Activated CD8-positive, alpha-beta memory T cell treated with anti-CD3 and anti-CD28 coated beads for 24 hours (primary cell): Measurements from ENCODE around the gene ADGRL3.
"Not testable (repeated sequence)": the region's sequence is repeated elsewhere in the genome, so short reads cannot be mapped to it uniquely, and the experiment has no call there.

Experiments used
- DNase-seq: peaks from one replicate; pipeline ENCODE4 v3.0.0-alpha.2; 2020

The ADGRL3 gene

DNA sequence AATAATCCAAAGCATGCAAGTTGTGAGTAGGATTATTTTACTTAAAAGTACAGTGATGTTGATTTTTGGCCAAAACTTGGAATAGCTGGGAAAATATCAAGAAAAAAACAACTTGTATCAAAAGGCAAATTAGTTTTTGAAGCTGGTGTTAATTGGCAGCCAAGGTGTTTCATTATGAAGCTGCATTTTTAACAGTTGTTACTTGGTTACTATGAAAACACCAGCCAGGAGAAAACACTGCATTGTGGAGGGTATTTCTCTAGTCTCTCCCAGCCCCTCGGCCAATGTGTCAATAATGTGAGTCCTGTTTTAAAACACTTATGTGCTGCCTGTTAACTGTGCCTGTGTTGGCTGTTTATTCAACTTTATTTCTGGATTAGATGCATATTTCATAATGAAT, 733.4 kb downstream of the ADGRL3 start:
- no peak for DNase-seq

DNA sequence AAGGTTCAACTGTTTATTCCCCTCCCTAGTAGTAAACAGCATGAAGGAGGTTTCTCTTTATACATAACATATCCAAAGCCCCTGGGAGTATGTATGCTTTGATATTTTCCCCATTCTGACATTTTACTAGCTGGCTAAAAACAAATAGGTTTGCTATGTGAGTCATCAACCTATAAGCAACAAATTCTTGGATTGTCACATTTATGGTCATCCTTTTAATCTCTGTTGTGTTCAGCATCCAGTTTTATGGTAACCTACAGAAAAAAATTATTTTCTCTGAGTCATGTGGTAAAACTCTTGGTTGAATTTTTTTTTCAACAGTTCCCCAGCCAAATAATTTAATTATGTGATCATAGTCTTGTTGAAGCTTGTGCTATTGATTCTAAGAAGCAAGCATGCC, 734.1 kb downstream of the ADGRL3 start:
- DNase-seq = no peak

GRCh38 chr4:61938250-61938846, 738.2 kb downstream of the ADGRL3 start:
- DNase-seq = no peak

- DNase-seq = no peak
Measured at GRCh38 chr4:61950625-61951024, 750.5 kb downstream of the ADGRL3 start.

DNA sequence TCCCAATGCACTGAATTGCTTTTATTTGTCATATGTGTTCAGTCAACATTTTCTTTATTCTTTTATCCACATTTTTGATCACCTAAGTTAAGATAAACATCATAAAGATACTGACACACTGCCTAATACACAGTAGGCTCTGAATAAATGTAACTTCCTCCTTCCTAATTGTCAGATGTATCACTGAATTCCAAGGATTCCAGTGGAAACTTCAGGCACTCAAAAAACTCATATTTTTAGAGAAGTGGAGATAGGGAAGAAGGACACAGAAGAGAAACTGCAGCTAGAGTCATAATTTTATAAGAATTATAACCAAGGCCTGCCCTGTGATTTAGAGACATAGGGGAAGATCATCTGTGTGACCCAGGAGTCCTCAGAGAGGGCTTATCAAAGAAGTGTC, 753.3 kb downstream of the ADGRL3 start:
- no peak for DNase-seq

DNA sequence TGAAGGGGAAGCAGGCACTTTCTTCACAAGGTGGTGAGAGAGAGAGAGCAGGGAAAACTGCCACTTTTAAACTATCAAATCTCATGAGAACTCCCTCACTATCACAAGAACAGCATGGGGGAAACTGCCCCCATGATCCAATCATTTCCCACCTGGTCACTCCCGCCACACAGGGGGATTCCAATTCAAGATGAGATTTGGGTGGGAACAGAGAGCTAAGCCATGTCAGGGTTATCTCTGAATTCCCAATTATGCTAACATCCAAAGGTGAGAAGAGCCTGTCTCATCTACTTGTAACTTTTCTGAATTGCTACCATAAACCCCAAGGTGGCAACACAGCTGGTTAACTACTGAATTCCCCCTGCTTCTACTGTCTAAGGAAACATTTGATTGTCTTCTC, 758.5 kb downstream of the ADGRL3 start:
- no peak for DNase-seq

GRCh38 chr4:61959087-61959486, 759.0 kb downstream of the ADGRL3 start:
- DNase-seq = no peak

DNA sequence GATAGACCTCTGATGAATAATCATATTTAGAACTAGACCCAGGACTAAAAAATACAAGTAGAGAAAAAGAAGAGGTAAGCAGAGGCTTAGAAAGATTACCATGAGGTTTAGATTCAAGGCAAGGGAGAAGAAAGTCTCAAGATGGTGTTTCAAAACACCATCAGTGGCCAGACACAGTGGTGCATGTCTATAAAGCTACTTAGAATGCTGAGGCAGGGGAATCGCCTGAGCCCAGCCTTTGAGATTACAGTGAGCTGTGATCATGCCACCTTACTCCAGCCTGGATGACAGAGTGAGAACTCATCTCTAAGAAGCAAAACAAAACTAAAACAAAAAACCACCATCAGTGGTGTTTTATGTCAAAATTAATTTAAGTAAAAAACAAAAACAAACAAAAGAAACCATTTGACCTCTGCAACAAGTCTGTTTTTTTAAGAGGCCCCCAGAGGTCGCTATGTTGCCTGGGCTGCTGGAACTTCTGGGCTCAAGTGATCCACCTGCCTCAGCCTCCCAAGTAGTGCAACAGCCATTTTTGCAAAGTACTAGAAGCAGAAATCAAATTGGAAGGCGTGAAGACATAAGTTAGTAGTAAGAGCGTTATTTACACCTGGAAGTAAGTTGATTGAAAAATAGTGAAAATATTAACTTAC, 784.3 kb downstream of the ADGRL3 start:
- no peak for DNase-seq

DNA sequence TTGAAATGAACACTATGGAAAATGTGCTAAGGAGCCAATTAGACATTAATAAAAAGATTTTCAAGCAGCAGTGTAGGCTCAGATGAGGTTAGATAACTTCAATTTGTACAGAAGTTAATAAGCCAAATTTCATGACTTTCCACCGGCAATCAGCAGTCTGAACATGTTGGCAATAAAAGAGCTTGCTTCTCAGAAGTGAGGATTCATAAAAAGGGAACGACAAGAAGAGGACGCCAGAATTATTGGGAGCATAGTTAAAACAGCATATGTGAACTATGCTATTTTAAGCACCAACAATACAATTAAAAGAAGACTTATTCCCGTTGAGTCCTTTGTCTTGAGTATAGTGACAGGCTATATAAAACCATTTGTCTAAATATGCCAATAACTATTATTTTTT, 785.3 kb downstream of the ADGRL3 start:
- no peak for DNase-seq

- not testable (repeated sequence) for DNase-seq
Measured at GRCh38 chr4:61986929-61987328, 786.8 kb downstream of the ADGRL3 start.

- no peak for DNase-seq
Measured at GRCh38 chr4:61992351-61992750, 792.2 kb downstream of the ADGRL3 start.

- no peak for DNase-seq
Measured at GRCh38 chr4:61994036-61994435, 793.9 kb downstream of the ADGRL3 start.

GRCh38 chr4:61995717-61996340, 795.7 kb downstream of the ADGRL3 start:
- DNase-seq = no peak

GRCh38 chr4:61996943-61997342, 796.8 kb downstream of the ADGRL3 start:
- DNase-seq = no peak

GRCh38 chr4:61997831-61998230, 797.7 kb downstream of the ADGRL3 start:
- DNase-seq = no peak

- DNase-seq = no peak
Measured at GRCh38 chr4:62003695-62004094, 803.6 kb downstream of the ADGRL3 start.

- DNase-seq = no peak
Measured at GRCh38 chr4:62004881-62005280, 804.8 kb downstream of the ADGRL3 start.

DNA sequence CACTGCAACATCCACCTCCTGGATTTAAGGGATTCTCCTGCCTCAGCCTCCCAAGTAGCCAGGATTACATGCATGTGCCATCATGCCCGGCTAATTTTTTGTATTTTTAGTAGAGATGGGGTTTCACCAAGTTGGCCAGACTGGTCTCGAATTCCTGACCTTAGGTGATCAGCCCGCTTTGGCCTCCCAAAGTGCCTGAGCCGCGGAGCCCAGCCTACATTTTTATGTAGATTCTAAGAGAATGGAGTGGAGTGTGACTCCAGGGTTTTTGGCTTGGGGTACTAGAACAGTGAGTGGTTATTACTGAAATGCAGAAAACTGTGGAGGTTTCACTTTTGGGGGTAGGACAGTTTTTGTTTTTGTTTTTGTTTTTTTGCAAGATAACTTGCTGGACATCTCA, 806.0 kb downstream of the ADGRL3 start:
- DNase-seq = no peak

GRCh38 chr4:62015043-62015739, 815.1 kb downstream of the ADGRL3 start:
- no peak for DNase-seq

GRCh38 chr4:62018537-62018936, 818.4 kb downstream of the ADGRL3 start:
- no peak for DNase-seq

DNA sequence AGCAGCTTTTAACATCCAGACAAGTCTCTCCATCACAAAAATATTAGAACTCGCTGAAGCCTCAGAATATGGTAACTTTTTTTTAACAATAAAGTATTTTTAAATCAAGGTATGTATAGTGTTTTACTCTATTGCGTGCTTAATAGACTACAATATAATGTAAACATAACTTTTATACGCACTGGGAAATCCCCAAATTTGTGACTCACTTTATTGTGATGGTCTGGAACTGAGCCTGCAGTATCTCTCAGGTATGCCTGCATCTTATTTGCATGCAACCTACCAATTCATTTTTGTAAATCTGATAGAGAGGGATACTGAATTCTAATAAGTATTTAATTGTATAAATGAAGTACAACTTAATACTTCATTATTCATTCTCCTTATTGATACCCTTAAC, 823.5 kb downstream of the ADGRL3 start:
- no peak for DNase-seq

DNA sequence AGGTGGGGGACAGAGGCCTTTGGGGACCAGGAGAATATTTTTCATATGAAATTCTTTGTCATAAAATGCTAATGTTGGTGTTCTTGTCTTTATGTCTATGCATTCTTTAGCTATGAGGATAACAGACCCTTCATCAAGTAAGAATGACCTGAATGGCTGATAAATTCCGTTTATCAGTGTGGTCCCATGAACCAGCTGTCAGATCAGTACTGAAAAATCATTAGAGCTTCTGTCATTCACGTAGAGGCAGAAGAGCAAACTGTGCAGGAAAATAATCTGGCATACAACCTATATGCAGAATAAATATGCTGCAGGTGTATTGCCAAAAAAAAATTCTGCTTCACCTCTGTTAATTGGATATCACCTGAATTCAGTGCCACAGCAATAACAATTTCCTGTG, 828.6 kb downstream of the ADGRL3 start:
- DNase-seq = no peak

GRCh38 chr4:62030958-62031357, 830.8 kb downstream of the ADGRL3 start:
- DNase-seq = no peak

GRCh38 chr4:62037571-62037970, 837.4 kb downstream of the ADGRL3 start:
- no peak for DNase-seq
